GM12878 (cell line): ENCODE data around the gene ADRA2B. TPM values are rescaled to one million over a fixed set of nuclear protein-coding genes. Genes with fewer than 3 reads are reported as not detected.
A peak's percentile ranks its signal among the peaks of the same experiment; 100 is the strongest.

Experiments
- BCL3 ChIP-seq: IDR thresholded peaks from 2 replicates; pipeline ENCODE4 v1.6.1; 2011; ENCODE audit warnings: borderline replicate concordance, low read depth, mild to moderate bottlenecking, moderate library complexity, low read length; ENCODE audit not compliant: insufficient read depth, poor library complexity, severe bottlenecking
- CEBPZ ChIP-seq: fragments of 150-350 bp; IDR thresholded peaks from 2 replicates; pipeline ENCODE4 v1.6.1; 2016; ENCODE audit warnings: low read depth, low read length
- CHD1 ChIP-seq: IDR thresholded peaks from 2 replicates; pipeline ENCODE4 v1.6.1; 2012; ENCODE audit warnings: low read depth, low read length, improper control_type of control experiment
- CHD4 ChIP-seq: fragments of 200-600 bp; sonication (generic); IDR thresholded peaks from 2 replicates; pipeline ENCODE4 v1.6.1; 2016; ENCODE audit warnings: mild to moderate bottlenecking
- DPF2 ChIP-seq: fragments of 450-650 bp; IDR thresholded peaks from 2 replicates; pipeline ENCODE4 v1.6.1; 2017; ENCODE audit warnings: mild to moderate bottlenecking
- MEF2B ChIP-seq: fragments of 450-650 bp; IDR thresholded peaks from 2 replicates; pipeline ENCODE4 v1.6.1; 2018; ENCODE audit warnings: mild to moderate bottlenecking, moderate library complexity; ENCODE audit not compliant: partially characterized antibody, poor library complexity, severe bottlenecking
- MLLT1 ChIP-seq: fragments of 450-650 bp; IDR thresholded peaks from 2 replicates; pipeline ENCODE4 v1.6.1; 2016; ENCODE audit warnings: mild to moderate bottlenecking
- MYB ChIP-seq: fragments of 150-350 bp; IDR thresholded peaks from 2 replicates; pipeline ENCODE4 v1.6.1; 2014; ENCODE audit warnings: mild to moderate bottlenecking, low read depth, low read length, borderline replicate concordance
- PKNOX1 ChIP-seq: fragments of 450-650 bp; IDR thresholded peaks from 2 replicates; pipeline ENCODE4 v1.6.1; 2016; ENCODE audit warnings: mild to moderate bottlenecking
- POLR2A ChIP-seq: IDR thresholded peaks from 2 replicates; pipeline ENCODE4 v1.6.1; 2011; ENCODE audit warnings: low read depth, mild to moderate bottlenecking, low read length
- RAD51 ChIP-seq: fragments of 450-650 bp; IDR thresholded peaks from 2 replicates; pipeline ENCODE4 v1.6.1; 2016; ENCODE audit warnings: moderate library complexity, mild to moderate bottlenecking, inconsistent platforms
- RUNX3 ChIP-seq: IDR thresholded peaks from 2 replicates; pipeline ENCODE4 v1.6.1; 2012; ENCODE audit warnings: low read length, inconsistent platforms
- SP1 ChIP-seq: IDR thresholded peaks from one replicate; pipeline ENCODE4 v1.6.1; 2011; ENCODE audit warnings: low read depth, low read length
- ZNF687 ChIP-seq: fragments of 450-650 bp; IDR thresholded peaks from 2 replicates; pipeline ENCODE4 v1.6.1; 2017; ENCODE audit warnings: mild to moderate bottlenecking, moderate library complexity
- polyA plus RNA-seq, 11 experiments: library from polyadenylated mRNA; depleted of rRNA in 4 of 11; unstranded in 6 of 11; stranded (reverse) in 5 of 11; fragments of >200 nt; fragmentation: Nextera tagmentation in 4 of 11; fragmentation: Illumina TruSeq in 1 of 11; extraction: Ambion mirVana in 4 of 11; extraction: Trizol in 1 of 11; gene quantifications; 1 replicate in 1 of 11; 2 replicates in 10 of 11; pipeline versions ENCODE4 v1.2.1 to v1.2.3, GENCODE V29; 2011 to 2016; ENCODE audit warnings: inconsistent platforms in 2 of 11, missing spikeins in 2 of 11, low read depth in 1 of 11
- total RNA-seq, 4 experiments: library from RNA; depleted of rRNA in 3 of 4; stranded (reverse); fragments of >200 nt in 3 of 4; fragmentation: Illumina TruSeq in 1 of 4; extraction: Trizol in 1 of 4; gene quantifications; 2 replicates each; pipeline versions ENCODE4 v1.2.1 to v1.2.3, GENCODE V29; 2013 to 2021
- TF ChIP-seq, protein P1 (sequence below): fragments of 450-650 bp; IDR thresholded peaks from 2 replicates; pipeline ENCODE4 v1.6.1; 2018; ENCODE audit warnings: borderline replicate concordance, mild to moderate bottlenecking; ENCODE audit not compliant: partially characterized antibody

ADRA2B gene
- total and polyA plus RNA-seq, 10 of the 15 experiments (the other 5 are each of a cell fraction or from before 2014, with no cell fraction given) = 0.01 to 0.10 (median 0.04) TPM; not detected in 6

- TF ChIP-seq, protein P1, sequence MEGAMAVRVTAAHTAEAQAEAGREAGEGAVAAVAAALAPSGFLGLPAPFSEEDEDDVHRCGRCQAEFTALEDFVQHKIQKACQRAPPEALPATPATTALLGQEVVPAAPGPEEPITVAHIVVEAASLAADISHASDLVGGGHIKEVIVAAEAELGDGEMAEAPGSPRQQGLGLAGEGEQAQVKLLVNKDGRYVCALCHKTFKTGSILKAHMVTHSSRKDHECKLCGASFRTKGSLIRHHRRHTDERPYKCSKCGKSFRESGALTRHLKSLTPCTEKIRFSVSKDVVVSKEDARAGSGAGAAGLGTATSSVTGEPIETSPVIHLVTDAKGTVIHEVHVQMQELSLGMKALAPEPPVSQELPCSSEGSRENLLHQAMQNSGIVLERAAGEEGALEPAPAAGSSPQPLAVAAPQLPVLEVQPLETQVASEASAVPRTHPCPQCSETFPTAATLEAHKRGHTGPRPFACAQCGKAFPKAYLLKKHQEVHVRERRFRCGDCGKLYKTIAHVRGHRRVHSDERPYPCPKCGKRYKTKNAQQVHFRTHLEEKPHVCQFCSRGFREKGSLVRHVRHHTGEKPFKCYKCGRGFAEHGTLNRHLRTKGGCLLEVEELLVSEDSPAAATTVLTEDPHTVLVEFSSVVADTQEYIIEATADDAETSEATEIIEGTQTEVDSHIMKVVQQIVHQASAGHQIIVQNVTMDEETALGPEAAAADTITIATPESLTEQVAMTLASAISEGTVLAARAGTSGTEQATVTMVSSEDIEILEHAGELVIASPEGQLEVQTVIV = no peak
- TF ChIP-seq MEF2B (peak; percentile 95), MYB (no peak), PKNOX1 (no peak), CHD4 (no peak), CEBPZ (no peak), MLLT1 (peak; percentile 86), SP1 (no peak), ZNF687 (peak; percentile 89), DPF2 (peak; percentile 93), POLR2A (peak; percentile 86), CHD1 (no peak), BCL3 (peak; percentile 78), RAD51 (peak; percentile 95), RUNX3 (no peak)
Observed at GRCh38 chr2:96164459-96165184, 48.3 kb upstream of the ADRA2B start (continued).
